SU-DHL-6 (cell line): ENCODE results near the gene MYOZ3.

ENCODE experiments used
- H2AFZ ChIP-seq: fragments of 200-600 bp; sonication (generic); 2 replicates; pipeline ENCODE4 v1.6.1; 2014; ENCODE audit warnings: low read depth, mild to moderate bottlenecking, moderate library complexity, mixed read lengths, antibody characterized with exemption, low read length; ENCODE audit not compliant: severe bottlenecking
- H3F3A ChIP-seq: fragments of 200-600 bp; shearing (Covaris generic); 2 replicates; pipeline ENCODE4 v1.6.0; 2016; ENCODE audit warnings: antibody characterized with exemption, mild to moderate bottlenecking; ENCODE audit not compliant: insufficient read depth
- H3K27ac ChIP-seq: fragments of 200-600 bp; sonication (generic); 2 replicates; pipeline ENCODE4 v1.5.1; 2016; ENCODE audit warnings: low read depth, mild to moderate bottlenecking, low read length, moderate library complexity, mixed read lengths
- H3K27me3 ChIP-seq: fragments of 200-600 bp; sonication (generic), shearing (Covaris generic); 2 replicates; pipeline ENCODE4 v1.6.0; 2014; ENCODE audit warnings: mild to moderate bottlenecking, low read length
- H3K36me3 ChIP-seq: fragments of 200-600 bp; sonication (generic); 2 replicates; pipeline ENCODE4 v1.6.1; 2014; ENCODE audit warnings: mild to moderate bottlenecking, low read length, mixed read lengths
- H3K4me2 ChIP-seq: fragments of 300-600, 200-600 bp; shearing (Covaris generic), sonication (generic); 2 replicates; pipeline ENCODE4 v1.6.0; 2014; ENCODE audit warnings: low read length, low read depth, mild to moderate bottlenecking; ENCODE audit not compliant: poor library complexity, severe bottlenecking
- H3K4me3 ChIP-seq: fragments of 200-600 bp; sonication (generic); 2 replicates; pipeline ENCODE4 v1.5.1; 2014; ENCODE audit warnings: antibody characterized with exemption, low read length, mild to moderate bottlenecking, mixed read lengths; ENCODE audit not compliant: insufficient read depth, poor library complexity, severe bottlenecking
- H3K79me2 ChIP-seq: fragments of 200-600 bp; sonication (generic); 2 replicates; pipeline ENCODE4 v1.6.1; 2014; ENCODE audit warnings: mild to moderate bottlenecking, low read length, moderate library complexity; ENCODE audit not compliant: insufficient read depth
- H3K9ac ChIP-seq: fragments of 200-600 bp; sonication (generic); 2 replicates; pipeline ENCODE4 v1.7.0; 2014; ENCODE audit warnings: mild to moderate bottlenecking, low read length
- H3K9me2 ChIP-seq: fragments of 200-600 bp; sonication (generic); replicated peaks from 2 replicates; pipeline ENCODE4 v1.6.1; 2014; ENCODE audit warnings: low read length; ENCODE audit not compliant: insufficient read depth
- H3K9me3 ChIP-seq: fragments of 200-600 bp; sonication (generic); 2 replicates; pipeline ENCODE4 v1.6.1; 2014; ENCODE audit warnings: low read length, mixed read lengths; ENCODE audit not compliant: insufficient read depth
- H4K20me1 ChIP-seq: fragments of 200-600 bp; sonication (generic); 2 replicates; pipeline ENCODE4 v1.6.1; 2014; ENCODE audit warnings: low read depth, mild to moderate bottlenecking, antibody characterized with exemption, low read length, moderate library complexity, mixed read lengths
- CTCF ChIP-seq: fragments of 200-600 bp; sonication (generic); IDR thresholded peaks from one replicate; pipeline ENCODE4 v1.5.1; 2017; ENCODE audit warnings: antibody characterized with exemption, mild to moderate bottlenecking, low read length, moderate library complexity; ENCODE audit not compliant: insufficient read depth, poor library complexity, severe bottlenecking
- EZH2phosphoT487 ChIP-seq: fragments of 200-600 bp; sonication (generic), shearing (Covaris generic); conservative IDR thresholded peaks from 2 replicates; pipeline ENCODE4 v1.6.1; 2018; ENCODE audit warnings: mild to moderate bottlenecking, antibody characterized with exemption, low read length, moderate library complexity, mixed read lengths

Gene MYOZ3

DNA sequence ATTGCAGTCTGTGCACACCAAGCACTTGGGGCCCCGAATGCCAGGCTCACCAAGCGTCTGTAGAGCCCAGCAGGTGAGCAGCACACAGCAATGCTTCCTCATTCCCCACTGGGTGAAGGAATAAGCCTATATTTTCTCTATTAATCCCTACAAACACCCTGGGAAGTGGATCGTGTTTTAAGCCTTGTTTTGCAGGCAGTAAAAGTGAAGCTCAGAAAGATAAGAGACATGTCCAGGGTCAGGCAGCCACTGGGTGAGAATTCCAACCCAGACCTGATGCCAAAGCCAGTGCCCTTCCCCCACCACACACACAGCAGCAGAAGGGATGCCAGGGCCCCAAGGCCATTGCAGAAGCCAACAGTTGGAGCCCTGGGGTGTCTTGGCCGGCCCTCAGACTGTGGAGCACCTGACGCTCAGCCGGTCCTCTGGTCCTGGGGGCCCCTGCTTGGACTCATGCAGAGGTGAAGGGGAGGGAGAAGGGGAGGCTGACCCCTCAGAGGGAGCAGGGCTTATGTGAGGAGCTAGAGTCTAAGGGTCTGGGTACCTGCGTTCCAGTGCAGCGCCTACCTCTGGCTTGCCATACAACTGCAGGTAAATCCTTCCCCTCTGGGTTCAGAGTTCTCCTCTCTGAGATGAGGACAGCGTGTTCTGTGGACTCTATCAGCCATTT, 46.9 kb upstream of the MYOZ3 start:
- H3K4me2 ChIP-seq = no peak overlapping the region
- H3K27ac ChIP-seq = no peak overlapping the region
- H3K9me3 ChIP-seq = no peaks in the 10 kb centered on the region
- H4K20me1 ChIP-seq = no peaks in the 10 kb centered on the region
- H3K79me2 ChIP-seq = no peaks in the 10 kb centered on the region
- TF ChIP-seq EZH2phosphoT487 (no peak), CTCF (no peak)
- no peaks in the 10 kb centered on the region for H3K27me3 ChIP-seq
- no peak overlapping the region for H3K4me3 ChIP-seq
- H3K9ac ChIP-seq = no peak overlapping the region
- H3F3A ChIP-seq = no peaks in the 10 kb centered on the region
- H2AFZ ChIP-seq = no peak overlapping the region
- H3K9me2 ChIP-seq = no peaks in the 10 kb centered on the region
- H3K36me3 ChIP-seq = no peaks in the 10 kb centered on the region

GRCh38 chr5:150614661-150615060, 46.4 kb upstream of the MYOZ3 start:
- no peak overlapping the region for H3K27ac ChIP-seq
- no peaks in the 10 kb centered on the region for H3K9me3 ChIP-seq
- no peaks in the 10 kb centered on the region for H3K9me2 ChIP-seq
- H2AFZ ChIP-seq = no peak overlapping the region
- no peak overlapping the region for H3K4me3 ChIP-seq
- no peak overlapping the region for H3K4me2 ChIP-seq
- TF ChIP-seq CTCF (no peak), EZH2phosphoT487 (no peak)
- H3K9ac ChIP-seq = no peak overlapping the region
- no peaks in the 10 kb centered on the region for H3F3A ChIP-seq
- no peaks in the 10 kb centered on the region for H4K20me1 ChIP-seq
- no peaks in the 10 kb centered on the region for H3K36me3 ChIP-seq
- H3K79me2 ChIP-seq = no peaks in the 10 kb centered on the region
- no peaks in the 10 kb centered on the region for H3K27me3 ChIP-seq

GRCh38 chr5:150615141-150615699, 45.8 kb upstream of the MYOZ3 start:
- Histone ChIP-seq H3F3A (no peaks in the 10 kb centered on the region), H2AFZ (no peak overlapping the region), H3K9me2 (no peaks in the 10 kb centered on the region), H3K9ac (no peak overlapping the region), H3K27ac (no peak overlapping the region), H3K4me3 (no peak overlapping the region), H4K20me1 (no peaks in the 10 kb centered on the region), H3K9me3 (no peaks in the 10 kb centered on the region), H3K36me3 (no peaks in the 10 kb centered on the region), H3K79me2 (no peaks in the 10 kb centered on the region), H3K27me3 (no peaks in the 10 kb centered on the region), H3K4me2 (no peak overlapping the region)
- no peak for TF ChIP-seq CTCF
